H1 (cell line): ENCODE results near the gene FBXO44. TPM values are rescaled to one million over a fixed set of nuclear protein-coding genes. Genes with fewer than 3 reads are reported as not detected.

Experiments used
- CTCF ChIA-PET: fragments of 300-600 bp; sonication (Branson Sonifier 250); formaldehyde crosslinking; loops from one replicate; lab custom pipeline; 2021; ENCODE audit not compliant: partially characterized antibody; lab: Charles Lee
- POLR2A ChIA-PET: fragments of 300-600 bp; sonication (Branson Sonifier 250); formaldehyde crosslinking; loops from one replicate; lab custom pipeline; 2021; ENCODE audit warnings: inconsistent platforms; ENCODE audit not compliant: partially characterized antibody; lab: Charles Lee
- DNase-seq, 2 experiments: peaks; one replicate each; pipeline versions ENCODE4 v3.0.0 to v3.0.0-alpha.2; 2010 to 2022; ENCODE audit warnings: low spot score in 2 of 2, low read depth in 1 of 2, mixed read lengths in 1 of 2
- FAIRE-seq: peaks from 2 replicates; lab custom pipeline; 2011; peaks lifted over from hg19 to GRCh38; lab: Jason Lieb, UNC
- H2AFZ ChIP-seq: 2 replicates; pipeline ENCODE4 v1.8.1; 2012; ENCODE audit warnings: low read length, inconsistent platforms
- H2AK5ac ChIP-seq: 2 replicates; pipeline ENCODE4 v1.6.1; 2013; ENCODE audit warnings: low read depth, low read length
- H2BK120ac ChIP-seq: replicated peaks from 2 replicates; pipeline ENCODE3; 2013; ENCODE audit warnings: low read depth, low read length, inconsistent platforms
- H2BK12ac ChIP-seq: 2 replicates; pipeline ENCODE4 v1.6.1; 2013; ENCODE audit warnings: low read depth, low read length
- H2BK15ac ChIP-seq: 2 replicates; pipeline ENCODE4 v1.6.1; 2013; ENCODE audit warnings: low read length
- H2BK20ac ChIP-seq: 2 replicates; pipeline ENCODE4 v1.6.1; 2013; ENCODE audit warnings: low read length
- H2BK5ac ChIP-seq: 2 replicates; pipeline ENCODE4 v1.6.1; 2013; ENCODE audit warnings: low read depth, low read length
- H3K14ac ChIP-seq: 2 replicates; pipeline ENCODE4 v1.6.1; 2013; ENCODE audit warnings: inconsistent platforms; ENCODE audit not compliant: insufficient read length
- H3K18ac ChIP-seq: 2 replicates; pipeline ENCODE4 v1.6.1; 2013; ENCODE audit warnings: low read length; ENCODE audit errors: extremely low read depth
- H3K23ac ChIP-seq: 2 replicates; pipeline ENCODE4 v1.6.1; 2013; ENCODE audit warnings: inconsistent platforms; ENCODE audit not compliant: insufficient read length
- H3K23me2 ChIP-seq: 2 replicates; pipeline ENCODE4 v1.6.1; 2013; ENCODE audit warnings: low read depth, low read length
- H3K27ac ChIP-seq: 2 replicates; pipeline ENCODE4 v1.6.1; 2011; ENCODE audit warnings: low read depth, low read length, inconsistent platforms
- H3K27me3 ChIP-seq, 4 experiments: replicated peaks in 1 of 4; 1 replicate in 1 of 4; 2 replicates in 3 of 4; pipeline versions ENCODE4 v1.6.1 to v1.8.1; 2011 to 2013; ENCODE audit warnings: low read length in 3 of 4, mild to moderate bottlenecking in 3 of 4, inconsistent platforms in 2 of 4, mixed read lengths in 2 of 4, moderate library complexity in 1 of 4; ENCODE audit not compliant: control insufficient read depth in 3 of 4, insufficient read depth in 3 of 4; ENCODE audit errors: extremely low read depth in 1 of 4
- H3K36me3 ChIP-seq, 4 experiments: 2 replicates each; pipeline versions ENCODE4 v1.6.1 to v1.8.1; 2011 to 2013; ENCODE audit warnings: mild to moderate bottlenecking in 4 of 4, low read length in 3 of 4, moderate library complexity in 2 of 4, control low read depth in 1 of 4, inconsistent platforms in 1 of 4; ENCODE audit not compliant: insufficient read depth in 4 of 4, control insufficient read depth in 2 of 4
- H3K4ac ChIP-seq: replicated peaks from 2 replicates; pipeline ENCODE3; 2013; ENCODE audit warnings: low read length, low read depth, mixed read lengths, inconsistent platforms; ENCODE audit not compliant: insufficient read length
- H3K4me1 ChIP-seq, 4 experiments: replicated peaks in 1 of 4; 1 replicate in 1 of 4; 2 replicates in 3 of 4; pipeline versions ENCODE4 v1.6.1 to v1.8.1; 2011 to 2013; ENCODE audit warnings: low read length in 3 of 4, inconsistent platforms in 2 of 4, mixed read lengths in 1 of 4; ENCODE audit not compliant: insufficient read depth in 4 of 4, control insufficient read depth in 3 of 4
- H3K4me2 ChIP-seq, 2 experiments: 2 replicates each; pipeline versions ENCODE4 v1.6.1 to v1.8.1; 2011 to 2013; ENCODE audit warnings: low read depth in 2 of 2, low read length in 2 of 2, control low read depth in 1 of 2, inconsistent platforms in 1 of 2, mild to moderate bottlenecking in 1 of 2; ENCODE audit not compliant: insufficient read depth in 1 of 2
- H3K4me3 ChIP-seq, 4 experiments: fragments of 200-600, 300-600 bp in 1 of 4; sonication (generic), shearing (Covaris generic), sonication (Bioruptor Twin) in 1 of 4; 2 replicates each; pipeline versions ENCODE4 v1.5.1 to v1.8.1; 2011 to 2016; ENCODE audit warnings: low read length in 4 of 4, low read depth in 3 of 4, control low read depth in 2 of 4, inconsistent platforms in 2 of 4, mild to moderate bottlenecking in 2 of 4, mixed read lengths in 1 of 4, moderate library complexity in 1 of 4; ENCODE audit not compliant: insufficient read depth in 2 of 4; ENCODE audit errors: extremely low read depth in 1 of 4
- H3K56ac ChIP-seq: replicated peaks from 2 replicates; pipeline ENCODE3; 2013; ENCODE audit warnings: low read depth, mild to moderate bottlenecking, mixed read lengths, low read length, inconsistent platforms; ENCODE audit not compliant: insufficient read length
- H3K79me1 ChIP-seq: 2 replicates; pipeline ENCODE4 v1.6.1; 2013; ENCODE audit warnings: low read depth, low read length, control low read depth
- H3K79me2 ChIP-seq, 2 experiments: 2 replicates each; pipeline versions ENCODE4 v1.6.1 to v1.8.1; 2012 to 2013; ENCODE audit warnings: low read length in 2 of 2, mild to moderate bottlenecking in 2 of 2, inconsistent platforms in 1 of 2; ENCODE audit not compliant: insufficient read depth in 2 of 2, control insufficient read depth in 1 of 2
- H3K9ac ChIP-seq, 4 experiments: replicated peaks in 1 of 4; 1 replicate in 1 of 4; 2 replicates in 3 of 4; pipeline versions ENCODE4 v1.6.1 to v1.8.1; 2011 to 2013; ENCODE audit warnings: low read depth in 3 of 4, low read length in 3 of 4, control low read depth in 2 of 4, mild to moderate bottlenecking in 2 of 4, moderate library complexity in 2 of 4, inconsistent platforms in 1 of 4; ENCODE audit errors: extremely low read depth in 1 of 4
- H3K9me3 ChIP-seq, 2 experiments: 2 replicates each; pipeline versions ENCODE4 v1.6.1 to v1.8.1; 2012 to 2013; ENCODE audit warnings: mild to moderate bottlenecking in 2 of 2, moderate library complexity in 2 of 2, control low read depth in 1 of 2, inconsistent platforms in 1 of 2, low read depth in 1 of 2, low read length in 1 of 2, mixed read lengths in 1 of 2; ENCODE audit not compliant: insufficient read depth in 2 of 2
- H4K20me1 ChIP-seq, 2 experiments: replicated peaks in 1 of 2; 2 replicates each; pipeline versions ENCODE3 to v1.8.1; 2011 to 2013; ENCODE audit warnings: inconsistent platforms in 2 of 2, low read length in 2 of 2, mild to moderate bottlenecking in 1 of 2; ENCODE audit not compliant: insufficient read depth in 2 of 2, control insufficient read depth in 1 of 2
- H4K5ac ChIP-seq: 2 replicates; pipeline ENCODE4 v1.6.1; 2013; ENCODE audit warnings: low read length, low read depth, mixed read lengths, inconsistent platforms; ENCODE audit not compliant: insufficient read length
- H4K8ac ChIP-seq: 2 replicates; pipeline ENCODE4 v1.8.0; 2013; ENCODE audit warnings: mild to moderate bottlenecking, moderate library complexity, low read length, inconsistent platforms; ENCODE audit not compliant: insufficient read depth; ENCODE audit errors: extremely low read depth
- H4K91ac ChIP-seq: replicated peaks from 2 replicates; pipeline ENCODE3; 2013; ENCODE audit warnings: low read length, mixed read lengths, inconsistent platforms; ENCODE audit not compliant: insufficient read length
- BACH1 ChIP-seq: IDR thresholded peaks from 2 replicates; pipeline ENCODE4 v1.6.1; 2012; ENCODE audit warnings: low read length, improper control_type of control experiment
- CHD2 ChIP-seq: IDR thresholded peaks from 2 replicates; pipeline ENCODE4 v1.6.1; 2012; ENCODE audit warnings: low read length, improper control_type of control experiment
- EP300 ChIP-seq, 2 experiments: IDR thresholded peaks; 1 replicate in 1 of 2; 2 replicates in 1 of 2; pipeline ENCODE4 v1.6.1; 2011 to 2012; ENCODE audit warnings: low read depth in 2 of 2, low read length in 2 of 2, mild to moderate bottlenecking in 2 of 2, borderline replicate concordance in 1 of 2, inconsistent platforms in 1 of 2, moderate library complexity in 1 of 2
- MAFK ChIP-seq: IDR thresholded peaks from 2 replicates; pipeline ENCODE4 v1.6.1; 2012; ENCODE audit warnings: low read depth, mild to moderate bottlenecking, improper control_type of control experiment, low read length
- NANOG ChIP-seq: IDR thresholded peaks from 2 replicates; pipeline ENCODE4 v1.6.1; 2011; ENCODE audit warnings: low read length, low read depth, mild to moderate bottlenecking, inconsistent platforms; ENCODE audit not compliant: insufficient read depth, poor library complexity, severe bottlenecking
- POLR2A ChIP-seq, 2 experiments: IDR thresholded peaks; 1 replicate in 1 of 2; 2 replicates in 1 of 2; pipeline ENCODE4 v1.6.1; 2011; ENCODE audit warnings: low read depth in 2 of 2, low read length in 2 of 2, mild to moderate bottlenecking in 2 of 2; ENCODE audit errors: control extremely low read depth in 1 of 2
- POU5F1 ChIP-seq: IDR thresholded peaks from 2 replicates; pipeline ENCODE4 v1.6.1; 2011; ENCODE audit warnings: low read depth, mild to moderate bottlenecking, low read length, moderate library complexity
- RNF2 ChIP-seq: fragments of 200-900, 300-1000 bp; sonication (generic); IDR thresholded peaks from 2 replicates; pipeline ENCODE4 v1.7.1; 2016; ENCODE audit warnings: borderline replicate concordance, low read depth, mild to moderate bottlenecking, antibody characterized with exemption, low read length; ENCODE audit not compliant: poor library complexity, severe bottlenecking; ENCODE audit errors: missing control alignments
- RXRA ChIP-seq: IDR thresholded peaks from 2 replicates; pipeline ENCODE4 v1.6.1; 2011; ENCODE audit warnings: low read depth, mild to moderate bottlenecking, low read length, moderate library complexity; ENCODE audit not compliant: insufficient read depth
- SIRT6 ChIP-seq: IDR thresholded peaks from one replicate; pipeline ENCODE4 v1.7.1; 2012; ENCODE audit warnings: low read length, inconsistent platforms
- SP2 ChIP-seq: IDR thresholded peaks from 2 replicates; pipeline ENCODE4 v1.6.1; 2012; ENCODE audit warnings: mild to moderate bottlenecking, low read length, inconsistent platforms
- WGBS, 2 experiments: shearing (Covaris generic) in 1 of 2; methylation state at CpG; one replicate each; pipeline versions ENCODE4 v1.1.6 to v1.1.7; 2013 to 2015; ENCODE audit warnings: low lambda C conversion rate in 2 of 2, mixed read lengths in 2 of 2, inconsistent platforms in 1 of 2, low coverage in 1 of 2, missing lambda C conversion rate in 1 of 2; ENCODE audit not compliant: insufficient replicate concordance in 2 of 2, insufficient coverage in 1 of 2, insufficient read length in 1 of 2; ENCODE audit errors: extremely low coverage in 1 of 2, missing lambda C conversion rate in 1 of 2; 5-methylcytosine and 5-hydroxymethylcytosine counted together
- polyA plus RNA-seq, 7 experiments: library from polyadenylated mRNA; depleted of rRNA in 3 of 7; stranded (reverse) in 5 of 7; unstranded in 2 of 7; fragments of >200 nt in 5 of 7; fragments of 200-250 nt in 2 of 7; gene quantifications; 1 replicate in 5 of 7; 2 replicates in 1 of 7; 4 replicates in 1 of 7; pipeline versions ENCODE4 v1.2.1 to v1.2.3, GENCODE V29; 2011 to 2013; ENCODE audit warnings: missing spikeins in 2 of 7, mixed read lengths in 2 of 7
- total RNA-seq: library from RNA; stranded (reverse); fragmentation: NEBNext Ultra II Directional; extraction: Animal tissue kit (Norgen Biotek cat#: 25700); gene quantifications from 2 replicates; pipeline ENCODE4 v1.2.1, GENCODE V29; 2021

The FBXO44 gene
- total and polyA plus RNA-seq, 2 of the 8 experiments (the other 6 are each of a cell fraction or from before 2014, with no cell fraction given), result 27.0 to 27.2 TPM

DNA sequence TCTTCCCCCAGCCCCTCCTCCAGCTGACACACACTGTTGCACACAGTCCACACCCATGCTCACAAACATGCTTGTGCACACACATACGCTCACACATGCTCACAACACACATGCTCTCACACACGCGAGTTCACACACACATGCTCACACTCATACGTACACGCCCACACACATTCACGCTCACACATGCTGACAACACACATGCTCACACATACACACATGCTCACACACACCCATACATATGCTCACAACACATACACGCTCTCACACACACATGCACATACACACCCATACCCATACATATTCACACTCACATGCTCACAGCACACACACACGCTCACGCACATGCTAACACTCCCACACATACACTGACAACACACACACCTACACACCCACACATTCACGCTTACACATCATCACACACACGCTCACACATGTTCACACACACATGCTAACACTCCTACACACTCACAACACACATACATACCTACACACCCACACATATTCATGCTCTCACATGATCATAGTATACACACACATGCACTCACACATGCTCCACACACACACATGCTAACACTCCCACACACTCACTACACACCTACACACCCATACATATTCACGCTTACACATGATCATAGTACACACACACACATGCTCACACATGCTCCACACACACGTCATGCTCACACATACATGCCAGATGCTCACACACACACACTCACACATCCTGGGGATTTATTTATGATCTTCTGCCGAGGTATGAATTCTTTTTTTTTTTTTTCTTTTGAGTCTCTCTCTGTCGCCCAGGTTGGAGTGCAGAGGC, 47.5 kb downstream of the FBXO44 start:
- H3K36me3 ChIP-seq, result peaks cover 0 to 6% (median 0%) of the 10 kb centered on the region in 4 experiments; a peak in 1 of 8 replicates
- no peak overlapping the region for H3K56ac ChIP-seq
- DNase-seq, result no peak
- peak overlapping the region; percentile 26; the same call in 1 of the 2 replicates for H4K8ac ChIP-seq
- peak overlapping the region; percentile 92 for H2BK5ac ChIP-seq
- peaks cover 6% of the 10 kb centered on the region for H3K23me2 ChIP-seq
- peak overlapping the region; percentile 96 for H3K4ac ChIP-seq
- TF ChIP-seq POLR2A (IDR thresholded peaks at IDR 0.05; ENCODE audit: control extremely low read depth in 1 of 2, low read depth in 2 of 2, low read length in 2 of 2) (no peak), EP300 (IDR thresholded peaks at IDR 0.05; ENCODE audit: borderline replicate concordance in 1 of 2, low read depth in 2 of 2, low read length in 2 of 2) (no peak), SIRT6 (no peak), MAFK (no peak), NANOG (no peak), CHD2 (no peak), BACH1 (no peak), RXRA (no peak), SP2 (no peak), POU5F1 (no peak), RNF2 (no peak)
- H3K23ac ChIP-seq, result no peak overlapping the region
- H2BK12ac ChIP-seq, result peak overlapping the region; percentile 100; the same call in 1 of the 2 replicates
- no peak overlapping the region for H3K27ac ChIP-seq
- POLR2A ChIA-PET, result interaction anchor here (2.4 to 32.0 kb wide), 3 partner anchors 13 to 37 kb away, joined by 13 to 1025 read pairs (median 329); partner anchors contain the start of genes DRAXIN, FBXO6 and MAD2L2
- peak overlapping the region; percentile 89 for H4K91ac ChIP-seq
- no peak overlapping the region for H3K18ac ChIP-seq
- peak overlapping the region; percentile 68 for H2BK20ac ChIP-seq
- H2BK15ac ChIP-seq, result peak overlapping the region; percentile 99
- H4K20me1 ChIP-seq, result peaks cover 0 to 7% of the 10 kb centered on the region in 2 experiments
- no peak overlapping the region for H3K14ac ChIP-seq
- H3K4me2 ChIP-seq, result no peak overlapping the region
- peaks cover 6 to 13% of the 10 kb centered on the region in 2 experiments; a peak in 2 of 4 replicates for H3K79me2 ChIP-seq
- peak overlapping the region; percentile 74 for H2BK120ac ChIP-seq
- H4K5ac ChIP-seq, result no peak overlapping the region
- H3K4me1 ChIP-seq, result peaks cover 7 to 43% (median 29%) of the 10 kb centered on the region in 4 experiments
- 86 to 100% methylated on average over 3 to 15 of the region's 15 CpGs for WGBS, 2 experiments
- CTCF ChIA-PET, result interaction anchor here (0.7 to 9.2 kb wide), 3 partner anchors 9 to 21 kb away, joined by 3 to 266 read pairs (median 58); partner anchors contain the start of genes DRAXIN and MAD2L2
- peak; percentile 42 for FAIRE-seq
- H2AFZ ChIP-seq, result no peak overlapping the region
- H2AK5ac ChIP-seq, result peak overlapping the region; percentile 100
- H3K79me1 ChIP-seq, result peaks cover 9% of the 10 kb centered on the region
- H3K9me3 ChIP-seq, result no peaks in the 10 kb centered on the region
- H3K4me3 ChIP-seq, result no peak overlapping the region
- 0 out of 7 replicates have a peak overlapping the region, but pooled peaks of 1 of the 4 experiments have one; percentile 12 for H3K9ac ChIP-seq
- H3K27me3 ChIP-seq, result no peaks in the 10 kb centered on the region; a peak in 1 of 7 replicates
